Neutrophil (primary cell): ENCODE data around the gene CRISP1.

Experiments
- H3K27ac ChIP-seq: fragments of 200-600 bp; sonication (generic); 2 replicates; pipeline ENCODE4 v1.5.1; 2016; ENCODE audit warnings: mild to moderate bottlenecking, moderate library complexity
- H3K27me3 ChIP-seq: fragments of 200-600 bp; sonication (generic); 2 replicates; pipeline ENCODE4 v1.6.0; 2016; ENCODE audit warnings: mild to moderate bottlenecking
- H3K36me3 ChIP-seq: fragments of 200-600 bp; sonication (generic); 2 replicates; pipeline ENCODE4 v1.5.1; 2017
- H3K4me1 ChIP-seq, 2 experiments: fragments of 200-600 bp in 1 of 2; sonication (generic) in 1 of 2; 1 replicate in 1 of 2; 2 replicates in 1 of 2; pipeline versions ENCODE4 v1.5.1 to v1.6.1; 2013 to 2016; ENCODE audit warnings: low read depth in 1 of 2, low read length in 1 of 2, mild to moderate bottlenecking in 1 of 2, moderate library complexity in 1 of 2; ENCODE audit not compliant: control insufficient read depth in 1 of 2, insufficient read depth in 1 of 2
- H3K4me3 ChIP-seq, 2 experiments: fragments of 200-600 bp in 1 of 2; sonication (generic) in 1 of 2; 1 replicate in 1 of 2; 2 replicates in 1 of 2; pipeline ENCODE4 v1.5.1; 2013 to 2016; ENCODE audit warnings: low read depth in 1 of 2, low read length in 1 of 2, mild to moderate bottlenecking in 1 of 2, moderate library complexity in 1 of 2
- H3K9me3 ChIP-seq: fragments of 200-600 bp; sonication (generic); 2 replicates; pipeline ENCODE4 v1.5.1; 2016
- CTCF ChIP-seq: fragments of 200-600 bp; sonication (generic); IDR thresholded peaks from 2 replicates; pipeline ENCODE4 v1.5.1; 2016; ENCODE audit warnings: antibody characterized with exemption

The CRISP1 gene

GRCh38 chr6:49841424-49841823 is 24.9 kb downstream of the CRISP1 start:
- Histone ChIP-seq H3K4me3 (no peak overlapping the region), H3K27ac (no peak overlapping the region), H3K9me3 (no peaks in the 10 kb centered on the region), H3K36me3 (no peaks in the 10 kb centered on the region), H3K27me3 (no peaks in the 10 kb centered on the region), H3K4me1 (peaks cover 0 to 4% of the 10 kb centered on the region in 2 experiments)
- TF ChIP-seq CTCF: no peak

- no peak for TF ChIP-seq CTCF
- Histone ChIP-seq H3K9me3 (no peaks in the 10 kb centered on the region), H3K27ac (no peak overlapping the region), H3K4me3 (no peak overlapping the region), H3K27me3 (no peaks in the 10 kb centered on the region), H3K36me3 (no peaks in the 10 kb centered on the region), H3K4me1 (no peaks in the 10 kb centered on the region)
These were observed 26.4 kb downstream of the CRISP1 start for GRCh38 chr6:49839957-49840356.

- H3K4me3 ChIP-seq: no peak overlapping the region
- H3K9me3 ChIP-seq: no peaks in the 10 kb centered on the region
- no peak for TF ChIP-seq CTCF
- no peaks in the 10 kb centered on the region for H3K27me3 ChIP-seq
- no peaks in the 10 kb centered on the region for H3K36me3 ChIP-seq
- H3K4me1 ChIP-seq: peaks cover 0 to 4% of the 10 kb centered on the region in 2 experiments
- no peak overlapping the region for H3K27ac ChIP-seq
These were observed 27.2 kb downstream of the CRISP1 start for GRCh38 chr6:49839162-49839561.

GRCh38 chr6:49835140-49835539 is 31.2 kb downstream of the CRISP1 start:
- Histone ChIP-seq H3K36me3 (no peaks in the 10 kb centered on the region), H3K4me3 (no peak overlapping the region), H3K4me1 (peaks cover 0 to 4% of the 10 kb centered on the region in 2 experiments), H3K27me3 (no peaks in the 10 kb centered on the region), H3K9me3 (no peaks in the 10 kb centered on the region), H3K27ac (no peak overlapping the region)
- no peak for TF ChIP-seq CTCF

- Histone ChIP-seq H3K9me3 (no peaks in the 10 kb centered on the region), H3K4me1 (peaks cover 0 to 4% of the 10 kb centered on the region in 2 experiments), H3K36me3 (no peaks in the 10 kb centered on the region), H3K27me3 (no peaks in the 10 kb centered on the region), H3K27ac (no peak overlapping the region), H3K4me3 (no peak overlapping the region)
- TF ChIP-seq CTCF: no peak
These were observed 32.9 kb downstream of the CRISP1 start for GRCh38 chr6:49833386-49833785.
